Breast epithelium (tissue), 4 donors: Measurements from ENCODE around the gene KYNU. TPM values are rescaled to one million over a fixed set of nuclear protein-coding genes. Genes with fewer than 3 reads are reported as not detected.

Experiments used
- DNase-seq, 2 donors: peaks; one replicate each; pipeline ENCODE4 v3.0.0-alpha.2; 2019; ENCODE audit warnings: low spot score in 2 of 2
- H3K27ac ChIP-seq, 2 donors: fragments of 200-600 bp; sonication (generic) in 1 of 2; one replicate each; pipeline ENCODE4 v1.5.1; 2016 to 2019; ENCODE audit warnings: mild to moderate bottlenecking in 1 of 2
- H3K27me3 ChIP-seq, 2 donors: fragments of 200-600 bp; sonication (generic) in 1 of 2; one replicate each; pipeline versions ENCODE4 v1.5.1 to v1.6.0; 2017 to 2019; ENCODE audit warnings: control low read depth in 1 of 2, mild to moderate bottlenecking in 1 of 2
- H3K36me3 ChIP-seq: fragments of 200-600 bp; one replicate; pipeline ENCODE4 v1.5.1; 2019
- H3K4me1 ChIP-seq, 2 donors: fragments of 200-600 bp; sonication (generic); one replicate each; pipeline ENCODE4 v1.5.1; 2016 to 2019; ENCODE audit warnings: control low read depth in 1 of 2
- H3K4me3 ChIP-seq, 3 donors: fragments of 200-600 bp; sonication (generic); 1 replicate in 2 of 3; 2 replicates in 1 of 3; pipeline ENCODE4 v1.5.1; 2016 to 2019; ENCODE audit warnings: mild to moderate bottlenecking in 3 of 3, moderate library complexity in 2 of 3
- H3K9me3 ChIP-seq, 2 donors: fragments of 200-600 bp; sonication (generic) in 1 of 2; one replicate each; pipeline ENCODE4 v1.5.1; 2016 to 2019; ENCODE audit warnings: control low read depth in 1 of 2
- POLR2A ChIP-seq: fragments of 450-650 bp; IDR thresholded peaks from one replicate; pipeline ENCODE4 v1.6.1; 2016; ENCODE audit warnings: antibody characterized with exemption, mild to moderate bottlenecking, moderate library complexity
- POLR2AphosphoS5 ChIP-seq, 3 donors: sonication (generic); formaldehyde crosslinking; IDR thresholded peaks; one replicate each; pipeline ENCODE4 v1.6.1; 2017; ENCODE audit warnings: antibody characterized with exemption in 3 of 3
- intact Hi-C: fragments of 100-400 bp; cut with DNase I; formaldehyde crosslinking; loops from one replicate; pipeline ENCODE4 v1.15.1; 2023; ENCODE audit warnings: low total_unique reads
- total RNA-seq, 3 donors: library from RNA; depleted of rRNA; stranded (reverse); fragments of >200 nt; gene quantifications; one replicate each; pipeline ENCODE4 v1.1.0, GENCODE V29; 2016
- TF ChIP-seq, protein P1 (sequence below), 3 donors: fragments of 450-650 bp; IDR thresholded peaks; one replicate each; pipeline ENCODE4 v1.5.1; 2016 to 2017; ENCODE audit warnings: antibody characterized with exemption in 3 of 3, mild to moderate bottlenecking in 3 of 3, moderate library complexity in 3 of 3

KYNU gene
- total RNA-seq, 3 donors from 2014 or later, result 6.9 to 13.1 (median 11.7) TPM

DNA sequence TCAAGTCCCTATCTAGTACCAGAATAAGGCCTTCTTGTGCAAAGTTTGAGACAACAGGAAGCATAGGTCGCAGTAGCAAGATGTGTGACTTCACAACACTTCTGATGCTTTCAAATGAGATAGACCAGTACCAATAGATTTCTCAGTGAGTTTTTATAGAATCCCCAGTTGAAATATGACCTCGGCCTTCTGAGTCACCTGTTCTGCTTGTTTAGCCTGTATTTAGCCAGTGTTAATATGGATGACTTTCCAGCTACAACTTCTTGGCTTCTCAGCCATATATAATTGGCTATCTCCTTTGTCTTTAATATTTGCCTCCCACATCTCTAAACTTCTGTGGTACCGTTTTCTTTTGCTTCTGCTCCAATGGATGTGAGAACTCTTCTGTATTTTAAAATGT lies 113.8 kb downstream of the KYNU start:
- H3K4me3 ChIP-seq, result no peak overlapping the region
- intact Hi-C loops, result no loop called here
- H3K27ac ChIP-seq, result no peak overlapping the region
- no peaks in the 10 kb centered on the region for H3K36me3 ChIP-seq
- no peaks in the 10 kb centered on the region for H3K9me3 ChIP-seq
- no peaks in the 10 kb centered on the region for H3K4me1 ChIP-seq
- DNase-seq, result no peak
- no peaks in the 10 kb centered on the region for H3K27me3 ChIP-seq
- TF ChIP-seq POLR2AphosphoS5 (IDR thresholded peaks at IDR 0.05) (no peak), POLR2A (no peak)
- TF ChIP-seq, protein P1, sequence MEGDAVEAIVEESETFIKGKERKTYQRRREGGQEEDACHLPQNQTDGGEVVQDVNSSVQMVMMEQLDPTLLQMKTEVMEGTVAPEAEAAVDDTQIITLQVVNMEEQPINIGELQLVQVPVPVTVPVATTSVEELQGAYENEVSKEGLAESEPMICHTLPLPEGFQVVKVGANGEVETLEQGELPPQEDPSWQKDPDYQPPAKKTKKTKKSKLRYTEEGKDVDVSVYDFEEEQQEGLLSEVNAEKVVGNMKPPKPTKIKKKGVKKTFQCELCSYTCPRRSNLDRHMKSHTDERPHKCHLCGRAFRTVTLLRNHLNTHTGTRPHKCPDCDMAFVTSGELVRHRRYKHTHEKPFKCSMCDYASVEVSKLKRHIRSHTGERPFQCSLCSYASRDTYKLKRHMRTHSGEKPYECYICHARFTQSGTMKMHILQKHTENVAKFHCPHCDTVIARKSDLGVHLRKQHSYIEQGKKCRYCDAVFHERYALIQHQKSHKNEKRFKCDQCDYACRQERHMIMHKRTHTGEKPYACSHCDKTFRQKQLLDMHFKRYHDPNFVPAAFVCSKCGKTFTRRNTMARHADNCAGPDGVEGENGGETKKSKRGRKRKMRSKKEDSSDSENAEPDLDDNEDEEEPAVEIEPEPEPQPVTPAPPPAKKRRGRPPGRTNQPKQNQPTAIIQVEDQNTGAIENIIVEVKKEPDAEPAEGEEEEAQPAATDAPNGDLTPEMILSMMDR (IDR thresholded peaks at IDR 0.05), result no peak

DNA sequence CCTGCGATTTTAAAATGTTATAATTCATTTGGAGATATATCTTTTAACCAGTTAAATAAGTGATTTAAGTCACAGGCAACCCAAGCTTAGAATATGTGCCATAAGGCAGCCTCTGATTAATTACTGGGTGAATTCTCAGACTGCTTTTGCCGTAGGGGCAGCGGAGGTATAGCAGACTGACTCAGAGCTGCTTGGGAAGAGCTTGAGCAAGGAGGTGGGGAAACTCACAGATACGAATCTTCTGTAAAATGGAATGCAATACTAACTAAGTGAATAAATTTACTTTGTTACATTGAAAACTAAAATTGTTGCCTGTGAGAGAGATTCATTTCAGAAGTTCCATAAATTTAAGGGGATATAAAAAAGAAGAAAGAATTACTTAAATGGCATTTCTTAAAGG lies 115.4 kb downstream of the KYNU start:
- H3K27ac ChIP-seq, result no peak overlapping the region
- intact Hi-C loops, result no loop called here
- no peaks in the 10 kb centered on the region for H3K36me3 ChIP-seq

DNA sequence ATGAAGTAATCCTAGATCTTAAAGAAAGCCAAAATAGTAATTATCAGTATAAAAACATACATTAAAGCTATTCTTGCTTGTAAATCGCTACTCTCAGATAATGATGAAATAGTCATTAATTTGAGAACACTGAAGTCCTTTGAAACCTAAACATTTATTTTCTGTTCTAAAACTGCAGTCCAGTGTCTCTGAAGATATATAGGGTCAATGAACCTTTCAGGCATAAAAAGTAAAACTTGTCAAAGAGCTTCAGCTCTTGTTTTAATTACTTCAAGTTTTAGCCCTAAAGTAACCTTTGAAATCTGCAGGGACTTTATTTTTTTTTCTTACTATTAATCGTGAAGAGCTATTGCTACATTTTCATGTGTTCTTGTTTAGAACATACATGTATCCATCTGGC lies 116.3 kb downstream of the KYNU start:
- no peaks in the 10 kb centered on the region for H3K9me3 ChIP-seq
- TF ChIP-seq POLR2AphosphoS5 (IDR thresholded peaks at IDR 0.05) (no peak), POLR2A (no peak)
- TF ChIP-seq, protein P1 (IDR thresholded peaks at IDR 0.05), result no peak
- no peaks in the 10 kb centered on the region for H3K36me3 ChIP-seq
- no peak overlapping the region for H3K27ac ChIP-seq
- H3K4me1 ChIP-seq, result no peaks in the 10 kb centered on the region
- H3K27me3 ChIP-seq, result no peaks in the 10 kb centered on the region
- intact Hi-C loops, result no loop called here
- no peak overlapping the region for H3K4me3 ChIP-seq
- no peak for DNase-seq

More for the DNA sequence above, 115.4 kb downstream of the KYNU start:
- no peak for DNase-seq
- Histone ChIP-seq H3K27me3 (no peaks in the 10 kb centered on the region), H3K4me3 (no peak overlapping the region), H3K9me3 (no peaks in the 10 kb centered on the region), H3K4me1 (no peaks in the 10 kb centered on the region)
- TF ChIP-seq POLR2AphosphoS5 (IDR thresholded peaks at IDR 0.05), result no peak
- TF ChIP-seq, protein P1 (IDR thresholded peaks at IDR 0.05), result no peak
- TF ChIP-seq POLR2A, result no peak

DNA sequence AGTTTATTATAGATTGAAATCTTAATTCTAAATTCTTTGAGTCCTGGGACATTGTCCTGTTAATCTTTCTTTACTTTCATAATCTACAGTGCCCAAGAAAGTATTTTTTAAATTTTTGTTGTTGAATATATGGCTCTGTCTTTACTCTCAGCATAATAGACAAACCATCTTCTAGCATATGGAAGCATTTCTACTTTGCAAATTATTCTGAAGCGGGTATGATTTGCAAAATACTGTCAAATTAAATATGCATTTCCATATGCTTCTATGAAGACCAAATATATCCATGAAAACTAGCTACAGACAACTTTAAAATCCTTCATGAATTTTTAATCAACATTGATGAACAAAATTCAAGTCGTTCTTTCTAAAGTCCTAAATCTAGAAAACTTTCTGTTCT lies 117.2 kb downstream of the KYNU start:
- intact Hi-C loops, result no loop called here
- no peaks in the 10 kb centered on the region for H3K36me3 ChIP-seq
- TF ChIP-seq POLR2A (no peak), POLR2AphosphoS5 (IDR thresholded peaks at IDR 0.05) (no peak)
- H3K4me3 ChIP-seq, result no peak overlapping the region
- no peaks in the 10 kb centered on the region for H3K27me3 ChIP-seq
- DNase-seq, result no peak
- H3K27ac ChIP-seq, result no peak overlapping the region
- no peaks in the 10 kb centered on the region for H3K9me3 ChIP-seq
- no peaks in the 10 kb centered on the region for H3K4me1 ChIP-seq

DNA sequence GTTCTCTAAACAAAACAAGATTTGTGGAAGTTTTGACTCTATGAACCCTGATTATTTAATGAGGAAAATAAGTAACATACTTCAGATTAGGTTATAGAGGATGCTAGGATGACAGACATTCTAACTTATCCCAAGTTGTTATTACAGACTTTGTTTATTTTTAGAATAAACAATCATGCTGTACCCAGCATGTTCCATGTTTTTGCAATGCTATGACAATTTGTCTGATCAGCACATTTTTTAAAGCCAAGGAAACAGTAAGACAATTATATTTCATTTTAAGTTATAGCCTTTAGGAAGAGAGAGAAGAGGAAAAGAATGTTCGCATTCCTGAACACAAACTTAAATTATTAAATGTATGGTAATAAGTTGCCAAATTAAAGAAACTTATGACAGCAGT lies 119.8 kb downstream of the KYNU start:
- Histone ChIP-seq H3K27ac (no peak overlapping the region), H3K27me3 (no peaks in the 10 kb centered on the region), H3K4me1 (no peaks in the 10 kb centered on the region), H3K4me3 (no peak overlapping the region), H3K9me3 (no peaks in the 10 kb centered on the region), H3K36me3 (no peaks in the 10 kb centered on the region)
- no peak for DNase-seq
- TF ChIP-seq, protein P1 (IDR thresholded peaks at IDR 0.05), result no peak
- no peak for TF ChIP-seq POLR2A
- TF ChIP-seq POLR2AphosphoS5 (IDR thresholded peaks at IDR 0.05), result no peak
- intact Hi-C loops, result no loop called here

DNA sequence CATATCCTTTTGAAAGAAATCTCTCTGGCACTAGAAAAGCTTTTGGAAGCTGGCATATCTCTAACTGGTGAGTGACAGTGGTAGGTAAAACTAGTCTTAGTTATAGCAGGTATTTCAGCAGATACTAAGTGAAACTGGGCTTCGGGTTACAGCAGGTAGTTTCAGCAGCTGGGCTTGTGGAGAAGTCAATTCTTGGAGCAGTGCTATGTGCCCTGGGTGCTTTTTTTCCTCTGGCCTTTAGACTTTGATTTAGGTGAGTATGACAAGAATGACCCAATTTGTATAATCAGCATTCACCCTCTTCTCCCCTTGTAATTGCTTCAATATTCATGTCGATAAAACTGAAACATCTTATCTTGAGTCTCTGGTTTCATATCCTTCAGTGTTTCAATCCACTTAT lies 123.1 kb downstream of the KYNU start:
- H3K27ac ChIP-seq, result no peak overlapping the region
- no peak overlapping the region for H3K4me3 ChIP-seq
- no peaks in the 10 kb centered on the region for H3K36me3 ChIP-seq
- TF ChIP-seq, protein P1 (IDR thresholded peaks at IDR 0.05), result no peak
- no peak for TF ChIP-seq POLR2A
- TF ChIP-seq POLR2AphosphoS5 (IDR thresholded peaks at IDR 0.05), result no peak
- H3K27me3 ChIP-seq, result no peaks in the 10 kb centered on the region
- H3K9me3 ChIP-seq, result no peaks in the 10 kb centered on the region
- DNase-seq, result no peak
- no peaks in the 10 kb centered on the region for H3K4me1 ChIP-seq
- intact Hi-C loops, result no loop called here
